Fibroblast of the aortic adventitia (primary cell): Measurements from ENCODE around the gene HERC2. TPM values are rescaled to one million over a fixed set of nuclear protein-coding genes. Genes with fewer than 3 reads are reported as not detected.

Experiments
- DNase-seq: peaks from one replicate; pipeline ENCODE4 v3.0.0-alpha.2; 2010; ENCODE audit warnings: low read depth
- H3K4me3 ChIP-seq: 2 replicates; pipeline ENCODE4 v1.5.1; 2011; ENCODE audit warnings: low read depth, mild to moderate bottlenecking, control low read depth, low read length, moderate library complexity
- total RNA-seq: library from RNA; depleted of rRNA; stranded (reverse); fragments of >200 nt; gene quantifications from 2 replicates; pipeline ENCODE4 v1.2.3, GENCODE V29; 2012; ENCODE audit warnings: low replicate concordance
- TF ChIP-seq, protein P1 (sequence below): IDR thresholded peaks from 2 replicates; pipeline ENCODE4 v1.5.1; 2011; ENCODE audit warnings: mild to moderate bottlenecking, low read length, control low read depth, inconsistent platforms; ENCODE audit not compliant: insufficient read depth

The HERC2 gene
- total RNA-seq, 1 donor = 49.1 TPM

DNA sequence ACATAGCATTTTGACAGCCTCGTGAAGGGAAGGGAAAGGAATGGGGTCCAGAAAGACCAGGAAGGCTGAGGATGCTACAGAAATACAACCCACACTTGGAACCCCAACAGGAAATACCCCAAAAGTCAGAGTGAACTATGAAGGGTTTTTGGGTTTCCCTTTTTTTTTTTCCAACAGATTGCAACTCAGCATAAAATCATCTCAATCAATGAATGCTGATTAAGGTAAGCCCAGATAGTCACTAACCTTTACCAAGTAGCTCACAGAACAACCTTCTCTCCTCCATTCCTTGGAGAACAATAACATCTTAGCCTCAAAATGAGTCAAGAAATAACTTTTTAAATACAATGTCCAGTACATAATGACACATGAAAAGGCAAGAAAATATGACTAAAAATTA lies 129.2 kb downstream of the HERC2 start:
- TF ChIP-seq, protein P1, sequence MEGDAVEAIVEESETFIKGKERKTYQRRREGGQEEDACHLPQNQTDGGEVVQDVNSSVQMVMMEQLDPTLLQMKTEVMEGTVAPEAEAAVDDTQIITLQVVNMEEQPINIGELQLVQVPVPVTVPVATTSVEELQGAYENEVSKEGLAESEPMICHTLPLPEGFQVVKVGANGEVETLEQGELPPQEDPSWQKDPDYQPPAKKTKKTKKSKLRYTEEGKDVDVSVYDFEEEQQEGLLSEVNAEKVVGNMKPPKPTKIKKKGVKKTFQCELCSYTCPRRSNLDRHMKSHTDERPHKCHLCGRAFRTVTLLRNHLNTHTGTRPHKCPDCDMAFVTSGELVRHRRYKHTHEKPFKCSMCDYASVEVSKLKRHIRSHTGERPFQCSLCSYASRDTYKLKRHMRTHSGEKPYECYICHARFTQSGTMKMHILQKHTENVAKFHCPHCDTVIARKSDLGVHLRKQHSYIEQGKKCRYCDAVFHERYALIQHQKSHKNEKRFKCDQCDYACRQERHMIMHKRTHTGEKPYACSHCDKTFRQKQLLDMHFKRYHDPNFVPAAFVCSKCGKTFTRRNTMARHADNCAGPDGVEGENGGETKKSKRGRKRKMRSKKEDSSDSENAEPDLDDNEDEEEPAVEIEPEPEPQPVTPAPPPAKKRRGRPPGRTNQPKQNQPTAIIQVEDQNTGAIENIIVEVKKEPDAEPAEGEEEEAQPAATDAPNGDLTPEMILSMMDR = no peak
- no peak overlapping the region for H3K4me3 ChIP-seq
- DNase-seq = no peak

DNA sequence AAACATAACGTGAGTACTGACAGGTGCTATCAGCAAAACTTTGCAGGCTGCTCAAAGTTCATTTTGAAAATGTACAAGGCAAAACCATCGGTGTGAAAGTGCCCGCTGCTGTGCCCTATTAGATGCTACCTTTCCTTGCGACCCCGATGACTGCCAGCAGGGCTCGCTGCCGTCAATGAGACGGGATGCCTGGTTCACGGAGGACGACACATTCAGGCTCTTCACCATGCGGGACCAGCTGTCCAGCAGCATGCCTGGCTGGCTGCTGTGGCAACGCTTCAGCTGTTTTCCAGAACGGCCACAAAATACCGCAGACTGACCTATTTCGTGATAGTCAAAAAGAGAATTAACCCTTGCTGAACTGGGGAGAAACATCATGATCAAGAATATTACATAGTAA lies 130.1 kb downstream of the HERC2 start:
- TF ChIP-seq, protein P1 = peak; percentile 39
- H3K4me3 ChIP-seq = no peak overlapping the region

DNA sequence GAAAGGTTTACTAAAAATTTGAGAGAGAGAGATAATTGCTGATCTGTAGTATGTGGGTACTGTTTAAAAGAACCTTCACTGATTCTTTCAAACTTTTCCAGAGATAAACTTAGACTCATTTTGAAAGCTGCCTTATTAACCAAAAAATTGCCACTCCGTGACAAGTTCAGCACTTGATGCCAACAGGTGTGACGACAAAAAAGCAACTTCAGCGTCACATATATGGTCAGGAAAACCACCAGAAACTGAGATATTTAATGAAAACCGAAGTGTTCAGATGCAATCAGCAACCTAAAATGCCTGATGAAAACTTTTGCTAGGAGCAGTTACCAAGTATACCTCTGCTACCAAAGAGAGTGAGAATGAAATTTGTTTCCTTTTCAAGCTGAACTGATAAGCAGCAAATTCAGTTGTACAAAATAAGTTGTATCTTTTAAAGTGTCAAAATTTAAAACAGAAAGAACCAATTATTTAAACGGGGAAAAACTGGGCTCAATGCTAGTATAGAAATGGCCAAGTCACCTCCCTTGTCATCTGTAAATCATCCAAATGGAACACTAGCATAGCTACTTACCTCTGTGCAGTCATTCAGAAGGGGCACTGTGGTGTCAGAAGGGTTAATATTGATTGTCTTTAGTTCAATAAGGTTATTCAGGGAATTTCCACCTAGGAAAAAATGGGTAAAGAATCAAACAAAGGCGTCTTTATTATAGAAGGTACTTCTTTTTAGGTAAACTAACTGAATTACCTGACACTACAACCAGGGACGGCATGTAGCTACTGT lies 131.4 kb downstream of the HERC2 start:
- no peak overlapping the region for H3K4me3 ChIP-seq
- TF ChIP-seq, protein P1 = no peak
- no peak for DNase-seq

More for the DNA sequence above, 130.1 kb downstream of the HERC2 start:
- peak; percentile 25 for DNase-seq

DNA sequence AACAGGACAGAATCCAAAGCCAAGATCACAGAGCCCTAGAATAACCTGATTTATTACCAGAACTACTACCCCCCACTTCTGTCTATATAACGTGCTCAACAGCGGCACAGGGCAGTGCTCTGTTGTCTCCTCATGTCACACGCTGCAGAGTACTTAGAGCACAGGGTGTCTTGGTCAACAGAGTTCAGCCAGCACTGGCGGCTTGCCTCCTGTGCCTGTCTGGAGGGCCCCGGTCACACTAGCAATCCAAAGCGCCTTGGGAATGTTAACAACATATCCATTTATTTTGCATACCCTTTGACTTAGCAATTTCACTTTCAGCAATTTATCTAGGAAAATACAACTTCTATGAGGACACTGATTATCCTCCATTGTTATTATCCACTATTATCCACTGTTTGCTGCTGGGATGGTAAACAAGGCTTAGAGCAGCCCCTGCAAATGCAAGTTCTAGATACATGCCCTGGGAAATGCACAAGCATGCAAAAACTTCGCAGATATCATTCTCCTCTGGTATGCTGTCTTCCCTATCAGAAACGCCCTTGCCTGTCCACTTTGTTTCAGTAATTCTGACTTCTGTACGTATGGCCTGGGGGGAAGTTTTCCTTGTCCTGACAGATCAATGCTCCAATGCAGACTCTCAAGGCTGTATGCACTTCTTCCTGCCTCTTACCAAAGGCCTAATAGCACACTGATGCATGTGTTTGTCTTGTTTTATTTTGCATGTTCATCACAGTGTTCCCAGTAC lies 136.7 kb downstream of the HERC2 start:
- DNase-seq = no peak
- no peak overlapping the region for H3K4me3 ChIP-seq
- TF ChIP-seq, protein P1 = no peak

DNA sequence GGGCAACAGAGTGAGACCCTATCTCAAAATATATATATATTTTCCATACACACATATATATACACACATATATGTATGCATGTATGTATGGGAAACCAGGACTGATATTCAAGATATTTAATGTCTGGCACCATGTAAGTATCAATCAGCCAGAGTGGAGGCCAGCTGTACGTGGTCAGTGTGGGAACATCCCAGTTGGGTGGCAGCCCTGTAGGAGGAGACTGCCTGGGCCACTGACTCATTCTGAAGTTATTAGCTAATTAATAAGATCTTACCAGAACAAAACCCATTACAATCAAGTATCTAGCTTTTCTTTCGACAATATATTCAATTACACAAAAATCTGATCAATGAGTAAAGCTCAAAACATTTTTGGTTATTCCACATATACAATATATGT lies 137.8 kb downstream of the HERC2 start:
- DNase-seq = no peak
- TF ChIP-seq, protein P1 = no peak
- H3K4me3 ChIP-seq = no peak overlapping the region

DNA sequence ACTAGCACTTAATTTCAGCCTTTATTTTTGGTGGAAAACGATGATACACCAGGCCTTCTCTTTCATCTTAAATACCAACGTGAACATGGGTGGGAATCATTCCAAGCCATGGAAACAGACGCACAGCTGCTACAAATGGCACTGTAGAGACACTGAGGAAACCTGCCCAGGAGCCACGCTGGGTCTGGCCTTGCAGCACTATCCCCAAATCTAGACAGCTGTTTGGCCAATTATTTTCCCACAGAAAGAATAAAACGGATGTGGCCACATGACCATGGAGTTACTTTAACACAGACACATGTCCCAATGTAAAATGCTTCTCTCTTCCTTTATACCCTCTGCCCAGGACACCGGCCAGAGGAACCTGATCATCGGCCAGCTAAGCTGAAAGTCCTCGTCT lies 139.2 kb downstream of the HERC2 start:
- no peak overlapping the region for H3K4me3 ChIP-seq
- TF ChIP-seq, protein P1 = no peak
- no peak for DNase-seq
